Thoracic aorta (tissue), 2 donors: ENCODE data around the gene GPSM1. TPM values are rescaled to one million over a fixed set of nuclear protein-coding genes. Genes with fewer than 3 reads are reported as not detected.

Experiments
- ATAC-seq: fragments of 150-250 bp; one replicate; pipeline ENCODE4 v1.8.0; 2017; ENCODE audit warnings: low read depth; ENCODE audit not compliant: insufficient number of reproducible peaks, low FRiP score
- DNase-seq: peaks from one replicate; pipeline ENCODE4 v3.0.0-alpha.2; 2020; ENCODE audit warnings: low spot score
- H3K27ac ChIP-seq, 2 donors: fragments of 200-600 bp; sonication (generic); 1 replicate in 1 of 2; 2 replicates in 1 of 2; pipeline ENCODE4 v1.5.1; 2016; ENCODE audit warnings: mild to moderate bottlenecking in 2 of 2, moderate library complexity in 2 of 2
- H3K27me3 ChIP-seq: fragments of 200-600 bp; sonication (generic); replicated peaks from 2 replicates; pipeline ENCODE4 v1.6.0; 2016; ENCODE audit warnings: mild to moderate bottlenecking; ENCODE audit not compliant: insufficient read depth
- H3K36me3 ChIP-seq: fragments of 200-600 bp; sonication (generic); one replicate; pipeline ENCODE4 v1.5.1; 2016
- H3K4me1 ChIP-seq, 2 donors: fragments of 200-600 bp; sonication (generic); 1 replicate in 1 of 2; 2 replicates in 1 of 2; pipeline versions ENCODE4 v1.5.1 to v1.6.0; 2016; ENCODE audit warnings: low read depth in 2 of 2, mild to moderate bottlenecking in 1 of 2; ENCODE audit not compliant: control insufficient read depth in 1 of 2
- H3K4me3 ChIP-seq: fragments of 200-600 bp; sonication (generic); 2 replicates; pipeline ENCODE4 v1.5.1; 2016; ENCODE audit warnings: mild to moderate bottlenecking
- H3K9me3 ChIP-seq: fragments of 200-600 bp; sonication (generic); 2 replicates; pipeline ENCODE4 v1.5.1; 2016
- CTCF ChIP-seq: fragments of 200-600 bp; sonication (generic); IDR thresholded peaks from one replicate; pipeline ENCODE4 v1.5.1; 2019; ENCODE audit warnings: antibody characterized with exemption
- total RNA-seq, 2 donors: library from RNA; depleted of rRNA; stranded (reverse); fragments of >200 nt; gene quantifications; one replicate each; pipeline versions ENCODE4 v1.1.0 to v1.2.3, GENCODE V29; 2016

Gene GPSM1
- total RNA-seq, 2 donors from 2014 or later = 29.2 to 33.6 TPM

DNA sequence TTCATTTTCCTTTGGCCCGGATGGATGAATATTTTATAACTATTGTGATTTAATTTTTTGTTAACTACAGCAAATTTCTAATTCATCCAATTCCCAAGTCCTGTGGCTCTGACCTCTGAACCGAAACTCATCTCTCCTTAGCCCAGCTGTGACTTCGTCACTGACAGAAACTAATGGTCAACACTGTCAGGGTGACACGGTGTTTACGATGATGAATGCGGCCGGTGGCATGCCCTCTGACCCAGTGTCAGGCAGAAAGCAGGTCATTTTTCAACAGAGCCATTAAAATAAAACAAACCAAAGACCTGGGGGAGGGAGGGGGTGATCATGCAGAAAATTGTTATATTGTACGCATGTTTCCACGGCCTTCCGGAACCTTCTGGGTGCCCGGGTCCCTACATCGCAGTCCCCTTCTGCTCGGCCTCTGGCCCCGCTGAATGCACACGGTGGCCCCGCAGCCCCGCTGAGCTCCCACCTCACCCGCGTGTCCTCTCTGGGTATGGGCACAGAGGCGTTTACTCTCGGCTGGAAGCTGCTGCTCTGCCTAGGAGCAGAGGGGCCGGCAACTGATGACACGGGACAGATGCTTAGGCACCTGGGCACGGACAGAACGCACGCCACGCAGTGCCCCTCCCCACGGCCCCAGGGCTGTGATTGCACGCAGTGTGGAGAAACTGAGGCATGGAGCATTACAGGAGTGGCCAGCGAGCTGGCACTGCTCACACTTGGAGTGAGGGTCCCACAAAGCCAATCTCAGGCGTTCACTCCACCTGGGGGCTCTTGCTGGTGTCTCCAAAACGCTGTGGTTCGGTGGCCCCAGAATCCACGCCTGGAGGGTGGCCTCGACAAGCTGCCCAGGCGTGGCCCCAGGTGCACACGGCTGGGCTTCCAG, 31.6 kb upstream of the GPSM1 start:
- no peak for ATAC-seq
- H3K27me3 ChIP-seq = no peaks in the 10 kb centered on the region
- no peaks in the 10 kb centered on the region for H3K4me1 ChIP-seq
- H3K36me3 ChIP-seq = no peaks in the 10 kb centered on the region
- no peak overlapping the region for H3K27ac ChIP-seq
- DNase-seq = no peak
- H3K4me3 ChIP-seq = no peak overlapping the region
- TF ChIP-seq CTCF = no peak
- H3K9me3 ChIP-seq = no peaks in the 10 kb centered on the region

GRCh38 chr9:136296434-136297015, 30.8 kb upstream of the GPSM1 start:
- no peak for TF ChIP-seq CTCF
- ATAC-seq (no peak), DNase-seq (no peak)
- H3K4me3 ChIP-seq = no peak overlapping the region
- no peaks in the 10 kb centered on the region for H3K4me1 ChIP-seq
- H3K27me3 ChIP-seq = no peaks in the 10 kb centered on the region
- H3K36me3 ChIP-seq = no peaks in the 10 kb centered on the region
- no peaks in the 10 kb centered on the region for H3K9me3 ChIP-seq
- no peak overlapping the region for H3K27ac ChIP-seq

- Histone ChIP-seq H3K4me1 (no peaks in the 10 kb centered on the region), H3K9me3 (no peaks in the 10 kb centered on the region), H3K27me3 (no peaks in the 10 kb centered on the region), H3K36me3 (no peaks in the 10 kb centered on the region), H3K27ac (no peak overlapping the region), H3K4me3 (no peak overlapping the region)
- no peak for DNase-seq
- ATAC-seq = no peak
- no peak for TF ChIP-seq CTCF
Observed at GRCh38 chr9:136297016-136297691, 30.2 kb upstream of the GPSM1 start.

DNA sequence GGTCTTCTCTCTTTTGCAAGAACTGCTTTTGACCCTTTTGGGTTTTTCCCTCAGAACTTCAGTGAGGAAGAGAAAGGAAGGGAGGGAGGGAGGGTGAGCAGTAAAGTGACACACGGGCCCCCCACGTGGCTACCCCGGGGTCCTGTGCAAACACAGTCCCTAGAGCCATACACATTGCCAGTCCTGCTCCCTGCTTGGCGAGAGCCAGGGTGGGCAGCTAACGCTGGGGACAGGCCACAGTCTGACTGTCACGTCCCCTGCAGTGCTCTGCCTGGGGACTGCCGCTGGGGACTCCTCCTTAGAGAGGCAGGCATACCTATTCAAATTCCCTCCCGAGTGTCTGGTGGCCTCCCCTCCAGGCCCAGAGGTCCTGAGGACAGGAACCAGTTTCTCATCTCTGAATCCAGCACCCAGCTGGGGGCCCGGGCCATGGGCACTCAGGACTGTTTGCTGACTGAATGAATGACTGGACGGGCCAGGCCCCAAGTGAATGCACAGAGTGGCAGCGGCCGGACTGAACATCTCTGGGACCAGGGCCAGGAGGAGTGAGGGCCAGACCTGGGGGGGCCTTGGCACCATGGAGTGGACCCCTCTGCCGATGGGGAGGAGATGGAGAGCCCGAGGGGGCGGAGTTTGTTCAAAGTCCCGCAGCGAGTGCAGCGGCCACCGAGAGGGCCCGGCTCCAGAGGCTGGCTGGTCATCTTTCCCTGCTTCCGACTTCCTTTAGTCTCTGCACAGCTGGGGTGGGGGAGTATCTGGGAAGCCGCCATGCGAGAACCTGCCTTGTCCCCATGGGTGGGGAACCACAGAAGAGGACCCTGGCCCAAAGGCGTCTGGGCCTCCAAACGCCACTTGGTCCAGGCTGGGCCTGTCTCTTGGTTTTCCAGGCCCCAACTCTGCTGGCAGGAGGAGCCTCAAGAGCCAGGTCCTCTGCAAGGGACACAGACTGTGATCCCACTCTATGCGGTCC, 29.3 kb upstream of the GPSM1 start:
- TF ChIP-seq CTCF = no peak
- H3K27ac ChIP-seq = no peak overlapping the region
- ATAC-seq (no peak), DNase-seq (no peak)
- no peaks in the 10 kb centered on the region for H3K27me3 ChIP-seq
- no peaks in the 10 kb centered on the region for H3K4me1 ChIP-seq
- H3K4me3 ChIP-seq = no peak overlapping the region
- H3K36me3 ChIP-seq = no peaks in the 10 kb centered on the region
- no peaks in the 10 kb centered on the region for H3K9me3 ChIP-seq
